H1 (cell line): ENCODE results near the gene PGGHG.

Experiments used
- CTCF ChIP-seq, 3 experiments: IDR thresholded peaks; 1 replicate in 2 of 3; 2 replicates in 1 of 3; pipeline versions ENCODE4 v1.5.1 to v1.6.1; 2011; ENCODE audit warnings: low read length in 3 of 3, mild to moderate bottlenecking in 3 of 3, inconsistent platforms in 2 of 3, low read depth in 1 of 3, moderate library complexity in 1 of 3; ENCODE audit not compliant: insufficient read depth in 1 of 3; ENCODE audit errors: control extremely low read depth in 1 of 3
- EP300 ChIP-seq, 2 experiments: IDR thresholded peaks; 1 replicate in 1 of 2; 2 replicates in 1 of 2; pipeline ENCODE4 v1.6.1; 2011 to 2012; ENCODE audit warnings: low read depth in 2 of 2, low read length in 2 of 2, mild to moderate bottlenecking in 2 of 2, borderline replicate concordance in 1 of 2, inconsistent platforms in 1 of 2, moderate library complexity in 1 of 2
- EZH2 ChIP-seq: fragments of 200-600 bp; sonication (generic); IDR thresholded peaks from 2 replicates; pipeline ENCODE4 v1.7.1; 2012; ENCODE audit warnings: low read depth, mild to moderate bottlenecking, moderate library complexity, low read length, inconsistent platforms; ENCODE audit not compliant: severe bottlenecking
- GABPA ChIP-seq: IDR thresholded peaks from 2 replicates; pipeline ENCODE4 v1.6.1; 2011; ENCODE audit warnings: mild to moderate bottlenecking, low read length, moderate library complexity, borderline replicate concordance; ENCODE audit not compliant: insufficient read depth
- POLR2AphosphoS5 ChIP-seq: IDR thresholded peaks from 2 replicates; pipeline ENCODE4 v1.6.1; 2011; ENCODE audit warnings: low read depth, low read length

DNA sequence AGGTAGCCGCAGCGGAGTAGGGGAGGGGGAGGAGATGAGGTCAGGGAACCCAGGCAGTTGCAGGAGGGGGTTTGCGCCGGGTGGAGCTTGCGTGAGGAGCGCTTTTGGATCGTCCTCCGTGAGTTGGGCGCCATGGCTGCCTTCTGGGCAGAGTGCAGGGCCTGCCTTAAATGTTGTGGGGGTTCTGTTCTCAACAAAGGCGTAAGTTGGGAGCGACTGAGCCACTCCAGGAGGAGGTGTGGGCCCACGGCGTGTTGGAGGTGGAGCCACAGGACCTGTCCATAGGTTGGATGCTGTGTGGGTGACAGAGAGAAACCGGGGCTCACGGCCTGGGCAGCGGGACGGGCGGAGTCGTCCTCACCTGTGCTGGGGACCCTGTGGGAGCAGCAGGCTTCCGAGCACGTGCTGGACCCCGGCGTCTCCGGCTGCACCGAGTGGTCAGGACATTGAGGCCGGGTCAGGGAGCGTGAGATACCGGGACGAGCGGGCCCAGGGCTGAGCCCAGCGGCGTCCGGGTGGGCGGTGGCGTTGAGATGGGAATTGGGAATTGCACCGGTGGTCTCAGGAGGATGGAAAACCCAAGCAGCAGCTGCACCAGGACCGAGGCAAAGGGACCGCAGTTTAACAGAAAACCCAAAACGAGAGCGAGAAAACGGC is 977 bp upstream of the PGGHG start:
- TF ChIP-seq EP300 (IDR thresholded peaks at IDR 0.05; ENCODE audit: borderline replicate concordance in 1 of 2, low read depth in 2 of 2, low read length in 2 of 2) (no peak), CTCF (IDR thresholded peaks at IDR 0.05; ENCODE audit: control extremely low read depth in 1 of 3, insufficient read depth in 1 of 3, low read depth in 1 of 3, low read length in 3 of 3) (no peak), GABPA (no peak), EZH2 (peak; percentile 57), POLR2AphosphoS5 (no peak)
